ENCODE results near the gene PPP2R2B. TPM values are rescaled to one million over a fixed set of nuclear protein-coding genes. Genes with fewer than 3 reads are reported as not detected.

The PPP2R2B gene
- total RNA-seq, 3 donors from 2014 or later = 0.99 to 5.9 (median 1.2) TPM

GRCh38 chr5:146748533-146748932 is 130.0 kb downstream of the PPP2R2B start:
- TF ChIP-seq CTCF (IDR thresholded peaks at IDR 0.05) = no peak
- H3K4me1 ChIP-seq (ENCODE audit: low read depth) = no peaks in the 10 kb centered on the region
- DNase-seq = no peak
- H3K4me3 ChIP-seq = no peak overlapping the region
- intact Hi-C loops (cut with DNase I, micrococcal nuclease) = no loop called here
- ATAC-seq = no peak
- H3K9me3 ChIP-seq = no peaks in the 10 kb centered on the region
- no peaks in the 10 kb centered on the region for H3K36me3 ChIP-seq (ENCODE audit: low read depth)

GRCh38 chr5:146745931-146746577 is 132.5 kb downstream of the PPP2R2B start:
- intact Hi-C loops (cut with DNase I, micrococcal nuclease) = no loop called here
- DNase-seq (no peak), ATAC-seq (no peak)
- H3K4me3 ChIP-seq = no peak overlapping the region
- H3K36me3 ChIP-seq (ENCODE audit: low read depth) = no peaks in the 10 kb centered on the region
- no peaks in the 10 kb centered on the region for H3K4me1 ChIP-seq (ENCODE audit: low read depth)
- no peaks in the 10 kb centered on the region for H3K9me3 ChIP-seq
- TF ChIP-seq CTCF (IDR thresholded peaks at IDR 0.05) = no peak

GRCh38 chr5:146744068-146744745 is 134.3 kb downstream of the PPP2R2B start:
- intact Hi-C loops (cut with DNase I, micrococcal nuclease) = no loop called here
- no peak for TF ChIP-seq CTCF (IDR thresholded peaks at IDR 0.05)
- H3K4me3 ChIP-seq = no peak overlapping the region
- ATAC-seq (no peak), DNase-seq (no peak)
- no peaks in the 10 kb centered on the region for H3K4me1 ChIP-seq (ENCODE audit: low read depth)
- H3K36me3 ChIP-seq (ENCODE audit: low read depth) = no peaks in the 10 kb centered on the region
- H3K9me3 ChIP-seq = no peaks in the 10 kb centered on the region

- no peak for DNase-seq
- no peak for TF ChIP-seq CTCF (IDR thresholded peaks at IDR 0.05)
- H3K4me3 ChIP-seq = no peak overlapping the region
- H3K36me3 ChIP-seq (ENCODE audit: low read depth) = no peaks in the 10 kb centered on the region
- intact Hi-C loops (cut with DNase I, micrococcal nuclease) = no loop called here
- no peaks in the 10 kb centered on the region for H3K9me3 ChIP-seq
- H3K4me1 ChIP-seq (ENCODE audit: low read depth) = no peaks in the 10 kb centered on the region
- no peak for ATAC-seq
Measured at GRCh38 chr5:146734936-146735577, 143.5 kb downstream of the PPP2R2B start.

GRCh38 chr5:146732962-146733361 is 145.6 kb downstream of the PPP2R2B start:
- Histone ChIP-seq H3K4me1 (ENCODE audit: low read depth) (no peaks in the 10 kb centered on the region), H3K9me3 (peaks cover 12% of the 10 kb centered on the region), H3K4me3 (no peak overlapping the region), H3K36me3 (ENCODE audit: low read depth) (no peaks in the 10 kb centered on the region)
- DNase-seq (no peak), ATAC-seq (no peak)
- TF ChIP-seq CTCF (IDR thresholded peaks at IDR 0.05) = no peak
- intact Hi-C loops (cut with DNase I, micrococcal nuclease) = no loop called here
